ENCODE data around the gene GATAD2A.
"Not testable (repeated sequence)": the region's sequence is repeated elsewhere in the genome, so short reads cannot be mapped to it uniquely, and the experiment has no call there.

The GATAD2A gene

GRCh38 chr19:19468424-19469050 lies 63.1 kb downstream of the GATAD2A start:
- no peak for DNase-seq

DNA sequence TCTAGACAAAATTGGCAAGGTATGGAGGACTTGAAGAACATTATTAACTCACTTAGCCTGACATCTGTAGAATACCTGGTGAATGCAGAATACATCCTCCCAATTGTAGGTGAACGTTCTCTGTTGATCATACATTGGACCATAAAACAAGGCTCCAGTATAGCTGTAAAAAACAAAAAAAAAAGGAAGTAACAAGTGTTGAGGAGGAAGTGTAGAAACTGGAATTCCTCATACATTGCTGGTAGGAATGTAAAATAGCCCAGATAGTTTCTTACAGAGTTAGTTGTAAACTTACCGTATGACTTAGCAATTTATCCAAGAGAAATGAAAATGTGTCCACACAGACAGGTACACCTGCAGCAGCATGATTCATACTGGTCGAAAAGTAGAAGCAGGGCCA lies 65.1 kb downstream of the GATAD2A start:
- no peak for DNase-seq

DNA sequence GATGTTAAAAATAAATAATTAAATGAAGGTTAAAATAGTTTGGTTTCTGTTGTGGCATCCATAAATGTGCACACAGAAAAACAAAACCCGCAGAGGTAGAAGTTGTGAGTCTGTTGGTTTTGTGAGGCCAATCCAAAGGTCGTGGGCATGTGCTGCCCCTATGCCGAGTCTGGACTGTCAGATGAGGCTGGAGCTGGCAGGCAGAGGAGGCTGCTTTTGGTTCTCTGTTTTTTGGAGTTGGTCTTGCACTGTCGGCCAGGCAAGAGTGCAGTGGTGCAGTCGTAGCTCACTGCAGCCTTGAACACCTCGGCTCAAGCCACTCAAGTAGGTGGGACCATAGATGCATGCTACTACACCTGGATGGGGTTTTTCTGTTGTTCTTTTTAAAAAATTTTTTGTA lies 66.2 kb downstream of the GATAD2A start:
- DNase-seq: no peak

DNA sequence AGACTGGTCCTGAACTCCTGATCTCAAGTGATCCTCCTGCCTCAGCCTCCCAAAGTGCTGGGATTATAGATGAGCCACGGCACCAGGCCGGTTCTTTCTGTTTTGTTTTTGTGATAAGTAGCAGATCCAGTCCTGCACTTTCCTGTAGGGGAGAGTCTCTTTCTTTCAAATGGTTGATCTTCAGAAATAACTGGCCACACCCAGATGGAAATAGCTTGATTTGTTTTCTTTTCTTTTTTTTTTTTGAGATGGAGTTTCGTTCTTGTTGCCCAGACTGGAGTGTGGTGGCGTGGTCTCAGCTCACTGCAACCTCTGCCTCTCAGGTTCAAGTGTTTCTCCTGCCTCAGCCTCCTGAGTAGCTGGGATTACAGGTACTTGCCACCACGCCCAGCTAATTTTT lies 66.6 kb downstream of the GATAD2A start:
- not testable (repeated sequence) for DNase-seq

DNA sequence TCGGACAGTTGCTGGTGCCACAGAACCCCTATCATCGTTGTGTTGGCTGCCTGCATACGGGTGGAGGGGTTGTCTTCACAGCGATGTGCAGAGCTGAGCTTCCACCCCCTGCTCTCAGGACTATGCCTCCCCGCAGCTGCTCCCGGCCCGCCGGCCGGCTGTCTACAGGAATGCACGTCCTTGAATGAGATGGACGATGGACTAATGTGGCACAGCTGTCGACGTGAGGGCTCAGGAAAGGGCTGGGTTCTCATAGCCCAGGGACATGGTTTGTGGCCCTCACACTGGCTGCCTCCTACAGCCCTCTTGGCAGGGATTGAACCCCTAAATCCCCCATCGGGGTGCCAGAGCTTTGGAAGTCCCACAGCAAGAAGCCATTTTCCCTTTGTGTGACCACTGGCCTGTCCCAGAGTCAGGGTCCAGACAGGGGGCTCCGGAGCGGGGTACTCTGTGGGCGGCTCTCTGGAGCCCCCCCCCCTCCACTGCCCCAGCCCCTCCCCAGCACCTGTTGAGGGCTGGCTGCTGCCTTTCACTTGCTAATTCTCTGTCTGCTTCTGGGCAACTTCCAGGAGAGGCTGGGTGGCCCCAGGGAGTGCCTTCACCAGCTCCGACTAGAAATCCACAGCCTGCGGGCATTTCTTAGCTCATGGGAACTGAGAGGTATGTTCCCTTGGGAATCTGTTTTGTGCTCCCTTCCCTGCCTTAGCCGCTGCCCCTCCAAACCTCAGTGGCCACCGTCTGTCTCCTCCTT lies 69.7 kb downstream of the GATAD2A start:
- no peak for DNase-seq

DNA sequence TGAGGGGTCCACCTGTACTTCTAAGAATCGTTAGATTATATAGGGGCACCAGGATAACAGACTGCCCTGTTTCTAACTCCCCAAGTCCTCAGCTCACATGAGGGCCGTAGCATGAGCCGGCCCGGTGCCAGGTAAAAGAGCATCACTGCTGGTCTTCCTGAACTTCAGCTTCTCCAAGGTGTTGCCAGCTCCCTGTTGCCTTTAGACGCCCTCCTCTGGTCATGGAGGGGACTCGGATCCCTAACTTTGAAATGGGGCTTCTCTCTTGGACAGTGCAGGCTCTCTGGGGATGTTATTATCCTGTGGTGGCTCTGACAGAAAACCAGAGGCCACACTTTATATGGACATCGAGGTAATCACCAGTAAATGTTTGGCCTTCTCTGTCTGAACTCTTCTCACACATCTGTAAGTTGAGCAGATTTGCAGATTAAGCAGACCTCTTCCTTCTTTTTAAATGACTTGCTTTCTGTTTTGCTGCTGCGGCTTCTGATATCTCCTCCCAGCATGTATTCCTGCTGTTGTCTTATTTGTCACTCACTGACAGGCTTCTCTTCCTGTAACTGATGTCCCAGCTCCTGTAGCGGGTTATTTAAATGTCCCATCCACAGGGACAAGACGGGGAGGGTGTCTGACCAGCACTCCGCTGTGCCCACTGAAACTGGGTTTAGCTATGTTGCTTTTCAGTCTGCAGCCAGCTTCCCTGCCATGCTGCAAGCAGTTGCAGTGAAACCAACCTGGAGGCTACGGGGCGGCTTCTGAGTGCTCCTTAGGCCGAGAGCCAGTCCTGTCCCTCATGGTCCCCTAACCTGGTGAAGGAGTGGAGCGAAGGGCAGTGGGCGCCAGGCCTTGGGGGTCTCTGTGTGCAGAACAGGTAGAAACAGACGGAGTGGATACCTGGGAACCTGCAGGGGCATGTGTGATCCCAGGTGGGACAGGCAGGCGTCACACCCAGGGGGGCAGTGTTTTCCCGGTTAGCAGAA lies 70.7 kb downstream of the GATAD2A start:
- no peak for DNase-seq

DNA sequence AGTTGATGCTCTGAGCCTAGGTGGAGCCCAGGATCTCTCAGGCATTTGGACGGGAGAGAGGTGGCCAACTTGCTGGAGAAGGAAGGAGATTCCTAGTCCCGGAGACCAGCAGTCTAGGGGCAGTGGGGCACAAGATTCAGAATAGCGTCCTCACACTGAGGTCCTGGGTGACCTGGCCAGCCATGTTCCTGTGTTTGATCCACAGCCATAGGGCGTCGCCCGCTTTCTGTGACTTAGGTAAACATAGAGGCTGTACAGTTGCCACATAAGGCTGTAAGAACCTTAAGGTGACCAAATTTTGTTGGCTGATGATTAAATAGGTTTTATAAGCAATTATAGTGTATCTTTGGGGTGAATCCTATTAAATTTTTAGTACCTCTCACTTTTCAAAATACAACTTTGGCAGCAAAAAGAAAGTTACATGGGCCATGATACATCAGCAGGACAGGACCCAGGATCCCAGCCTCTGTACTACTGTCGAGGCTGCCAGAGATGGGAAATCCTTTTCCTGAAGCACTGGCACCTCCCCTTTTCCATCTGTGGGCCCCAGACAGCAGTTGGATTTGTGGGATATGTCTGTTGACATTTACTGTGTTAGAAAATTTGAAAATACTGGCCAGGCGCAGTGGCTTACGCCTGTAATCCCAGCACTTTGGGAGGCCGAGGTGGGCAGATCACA lies 72.4 kb downstream of the GATAD2A start:
- no peak for DNase-seq

DNA sequence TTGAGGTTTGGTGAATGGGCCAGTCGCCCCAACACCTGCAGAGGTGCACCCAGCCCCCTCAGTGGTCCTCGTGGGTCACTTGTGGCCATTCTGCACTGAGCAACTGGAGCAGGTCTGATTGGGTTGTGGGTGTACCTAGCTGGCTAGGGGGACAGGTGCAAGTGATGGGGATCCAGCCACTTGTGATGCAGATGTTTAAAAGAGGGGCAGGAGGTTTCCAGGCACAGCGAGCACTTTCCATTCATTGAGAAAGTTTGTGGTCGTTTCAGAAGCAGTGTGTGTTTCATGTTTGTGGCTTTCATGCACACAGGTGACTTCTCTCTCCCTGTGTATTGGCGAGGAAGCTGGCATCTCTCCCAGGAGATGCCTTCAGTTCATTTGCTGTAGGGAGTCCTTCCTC lies 75.2 kb downstream of the GATAD2A start:
- no peak for DNase-seq

DNA sequence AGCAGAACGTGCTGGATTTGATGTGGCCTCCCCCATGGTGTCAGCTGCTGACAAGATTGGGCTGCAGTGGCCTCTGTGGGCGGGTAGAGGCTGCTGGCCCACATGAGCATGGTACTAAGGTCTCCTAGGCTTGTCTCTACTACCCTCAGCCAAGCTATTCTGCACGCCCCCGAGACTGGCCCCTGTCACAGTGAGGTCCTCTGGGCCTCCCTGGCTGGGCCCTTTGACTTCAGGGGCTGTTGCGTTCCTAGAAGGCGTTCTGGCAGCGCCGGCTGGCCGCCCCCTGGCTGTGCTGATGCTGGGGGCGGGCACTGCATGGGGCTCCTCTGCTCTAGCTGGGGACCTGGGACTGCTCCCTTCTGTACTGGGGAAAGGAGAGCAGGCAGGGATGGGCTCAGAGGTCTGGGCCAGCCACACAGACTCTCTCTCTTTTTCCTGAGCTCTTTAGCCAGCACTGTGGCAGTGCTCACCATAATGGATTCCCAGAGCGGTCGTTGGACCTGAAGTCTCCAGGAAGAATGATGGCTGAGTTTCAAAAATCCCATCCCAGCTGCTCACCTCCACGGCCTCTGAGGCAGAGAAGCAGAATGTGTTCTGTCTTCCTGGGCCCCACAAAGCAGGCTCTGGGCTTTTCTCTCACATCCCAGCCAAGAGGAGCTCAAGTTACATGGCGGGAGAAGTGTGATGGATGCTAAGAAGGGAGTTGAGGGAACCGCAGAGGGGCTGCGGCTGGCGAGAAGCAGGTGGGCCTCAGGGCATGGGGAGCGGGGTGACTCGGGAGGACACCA lies 77.5 kb downstream of the GATAD2A start:
- no peak for DNase-seq

GRCh38 chr19:19485161-19485997 lies 79.9 kb downstream of the GATAD2A start:
- no peak for DNase-seq

DNA sequence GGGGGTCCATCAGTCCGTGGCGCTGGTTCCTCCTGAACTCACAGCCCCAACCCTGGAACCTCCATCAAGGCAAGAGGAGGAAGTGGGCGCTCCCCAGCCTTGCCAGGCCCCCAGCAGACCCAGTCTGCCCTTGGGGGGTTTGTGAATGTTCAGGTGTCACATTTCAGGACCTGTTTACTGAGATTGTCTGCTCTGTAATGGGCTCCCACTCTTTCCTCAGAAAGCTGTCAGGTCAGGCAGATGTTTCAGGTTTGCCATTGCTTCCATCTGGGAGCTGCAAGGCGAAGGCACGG lies 80.5 kb downstream of the GATAD2A start:
- DNase-seq: no peak

DNA sequence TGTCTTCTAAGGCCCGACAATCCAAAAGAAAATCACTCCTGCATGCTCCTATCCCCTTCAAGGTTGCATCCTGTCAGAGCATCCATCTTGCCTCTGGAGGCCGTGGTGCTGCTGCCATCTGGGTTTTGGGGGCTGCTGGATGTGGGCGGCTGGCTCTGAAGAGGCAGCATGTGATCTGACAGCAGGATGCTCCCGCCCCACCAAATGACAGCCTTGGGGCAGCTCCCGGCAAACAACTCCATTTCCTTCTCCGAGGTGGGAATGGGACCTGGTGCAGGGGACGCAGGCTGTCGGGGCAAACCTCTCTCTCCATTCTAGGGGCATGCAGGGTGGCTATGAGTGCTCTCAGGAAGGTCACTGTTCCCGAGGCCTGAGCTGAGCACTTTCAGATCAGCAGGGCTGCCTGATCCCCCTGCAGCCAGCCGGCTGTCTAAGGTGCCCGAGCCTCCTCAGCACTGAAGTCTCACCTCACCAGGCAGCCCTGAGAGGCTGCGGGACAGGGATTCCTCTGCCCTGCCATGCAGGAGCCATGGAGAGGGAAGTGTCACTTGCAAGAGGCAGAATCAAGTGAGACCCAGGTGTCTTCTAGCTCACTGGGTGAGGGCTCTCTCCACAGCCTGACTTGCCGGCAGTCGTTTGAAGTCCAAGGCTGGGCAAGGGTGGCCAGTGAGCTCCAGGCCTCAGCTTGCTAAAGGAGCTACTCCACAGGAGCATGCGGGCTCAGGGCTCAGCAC lies 81.0 kb downstream of the GATAD2A start:
- no peak for DNase-seq

- DNase-seq: no peak
These were observed 81.8 kb downstream of the GATAD2A start for GRCh38 chr19:19487077-19487949.

DNA sequence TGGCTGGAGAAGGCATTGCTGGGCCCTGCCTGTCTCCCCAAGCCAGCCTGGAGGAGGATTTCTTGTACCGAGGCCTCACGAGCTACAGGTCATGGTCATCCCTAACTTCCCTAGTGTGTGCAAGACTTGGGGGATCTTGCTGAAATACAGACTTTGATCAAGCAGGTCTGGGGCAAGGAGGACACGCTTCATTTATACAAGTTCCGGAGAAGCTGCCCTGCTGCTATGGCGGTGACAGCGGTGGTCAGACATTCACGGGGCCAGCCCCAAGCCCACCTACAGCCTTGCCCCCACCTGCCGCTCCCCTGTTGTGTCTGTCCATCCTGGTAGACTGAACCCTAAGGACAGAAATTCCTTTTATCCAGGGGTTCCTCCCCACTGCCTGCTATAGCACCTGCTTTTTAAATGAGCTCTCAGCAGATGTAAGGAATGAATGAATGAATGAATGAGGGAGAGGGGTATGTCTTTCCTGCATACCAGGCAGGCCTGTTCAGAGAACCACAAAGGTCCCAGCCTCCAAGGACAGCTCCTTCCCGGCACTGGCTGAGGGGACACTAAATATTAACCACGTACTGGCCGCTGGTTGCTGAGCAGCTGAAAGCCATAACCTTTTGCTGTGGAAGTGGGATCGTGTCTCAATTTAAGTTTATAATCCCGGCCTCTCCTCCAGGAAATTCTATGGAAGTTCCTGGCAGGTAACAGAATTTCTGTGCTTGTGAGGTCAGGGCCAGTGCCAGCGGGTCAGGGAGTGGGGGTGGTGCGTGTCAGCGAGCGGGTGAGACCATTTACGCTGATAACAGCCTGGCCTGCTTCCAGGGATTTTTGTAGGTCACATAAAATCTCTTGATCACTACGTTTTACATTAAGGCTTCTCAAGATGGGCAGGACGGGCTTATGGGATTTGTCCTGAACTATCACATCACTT lies 82.7 kb downstream of the GATAD2A start:
- DNase-seq: no peak

DNA sequence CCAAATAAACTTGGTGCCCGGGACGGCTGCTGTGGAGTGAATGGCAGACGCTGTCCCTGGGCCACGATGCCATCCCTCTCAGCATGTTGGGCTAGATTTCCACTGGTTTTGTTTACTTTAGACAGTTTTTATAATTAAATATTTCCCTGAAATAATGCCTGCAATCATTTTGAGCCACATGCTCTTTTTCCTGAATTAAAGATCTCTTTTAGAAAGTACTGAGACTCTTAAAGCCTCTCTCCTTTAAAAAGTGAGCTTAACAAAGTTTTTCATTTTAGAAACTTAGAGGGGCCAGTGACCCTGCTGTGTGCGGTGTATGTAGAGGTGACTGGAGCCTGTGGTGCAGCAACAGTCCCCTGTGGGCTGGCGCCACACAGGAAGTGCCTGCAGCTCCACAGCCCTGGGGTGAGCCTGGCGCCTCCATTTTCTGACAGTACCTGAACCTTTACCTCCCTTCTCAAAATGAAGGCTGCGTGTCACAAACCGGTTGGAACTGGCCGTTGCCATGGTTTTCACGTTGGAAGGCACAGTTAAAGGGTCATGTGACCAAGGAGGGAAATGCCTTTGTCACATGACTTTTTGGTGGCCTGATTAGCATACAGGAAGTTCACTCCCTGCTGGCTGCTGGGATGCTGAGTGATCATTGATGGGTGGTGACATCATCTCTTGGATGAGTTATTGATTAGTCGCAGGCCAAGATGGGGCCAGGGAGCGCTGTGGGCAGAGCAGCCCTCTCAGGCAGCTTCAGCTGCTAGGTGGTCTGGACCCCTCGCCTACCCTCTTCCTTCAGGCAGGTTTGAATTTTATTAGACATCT lies 83.6 kb downstream of the GATAD2A start:
- peak; percentile 85 for DNase-seq

GRCh38 chr19:19489804-19490204 lies 84.3 kb downstream of the GATAD2A start:
- peak; percentile 7 for DNase-seq

GRCh38 chr19:19490214-19490968 lies 84.9 kb downstream of the GATAD2A start:
- peak; percentile 81 for DNase-seq

Data from activated naive CD4-positive, alpha-beta T cell treated with Interleukin-2 at 50 U/mL for 16 hours (primary cell).